Measurements from ENCODE around the gene ITPKB. TPM values are rescaled to one million over a fixed set of nuclear protein-coding genes. Genes with fewer than 3 reads are reported as not detected.

Gene ITPKB
- total and polyA plus RNA-seq, 2 experiments from 2014 or later: 0.31 to 5.2 TPM

GRCh38 chr1:226686440-226687425 lies 52.3 kb downstream of the ITPKB start (continued):
- TF ChIP-seq NANOG (IDR thresholded peaks at IDR 0.05; ENCODE audit: borderline replicate concordance): no peak
- TF ChIP-seq, protein P1, sequence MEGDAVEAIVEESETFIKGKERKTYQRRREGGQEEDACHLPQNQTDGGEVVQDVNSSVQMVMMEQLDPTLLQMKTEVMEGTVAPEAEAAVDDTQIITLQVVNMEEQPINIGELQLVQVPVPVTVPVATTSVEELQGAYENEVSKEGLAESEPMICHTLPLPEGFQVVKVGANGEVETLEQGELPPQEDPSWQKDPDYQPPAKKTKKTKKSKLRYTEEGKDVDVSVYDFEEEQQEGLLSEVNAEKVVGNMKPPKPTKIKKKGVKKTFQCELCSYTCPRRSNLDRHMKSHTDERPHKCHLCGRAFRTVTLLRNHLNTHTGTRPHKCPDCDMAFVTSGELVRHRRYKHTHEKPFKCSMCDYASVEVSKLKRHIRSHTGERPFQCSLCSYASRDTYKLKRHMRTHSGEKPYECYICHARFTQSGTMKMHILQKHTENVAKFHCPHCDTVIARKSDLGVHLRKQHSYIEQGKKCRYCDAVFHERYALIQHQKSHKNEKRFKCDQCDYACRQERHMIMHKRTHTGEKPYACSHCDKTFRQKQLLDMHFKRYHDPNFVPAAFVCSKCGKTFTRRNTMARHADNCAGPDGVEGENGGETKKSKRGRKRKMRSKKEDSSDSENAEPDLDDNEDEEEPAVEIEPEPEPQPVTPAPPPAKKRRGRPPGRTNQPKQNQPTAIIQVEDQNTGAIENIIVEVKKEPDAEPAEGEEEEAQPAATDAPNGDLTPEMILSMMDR (conservative IDR thresholded peaks at IDR 0.05; ENCODE audit: low read depth in 2 of 2): no peak
- TF ChIP-seq EZH2 (IDR thresholded peaks at IDR 0.05; ENCODE audit: low read depth, unreplicated experiment): no peak
- TF ChIP-seq ZNF114 (CRISPR knock-in tag; IDR thresholded peaks at IDR 0.05): no peak
- TF ChIP-seq ZNF331 (CRISPR knock-in tag; IDR thresholded peaks at IDR 0.05; ENCODE audit: low read depth): no peak
- no peak for TF ChIP-seq JUNB (IDR thresholded peaks at IDR 0.05; ENCODE audit: unreplicated experiment)
- TF ChIP-seq CREB1 (CRISPR knock-in tag; IDR thresholded peaks at IDR 0.05; ENCODE audit: low read depth): no peak
- TF ChIP-seq STAT1 (IDR thresholded peaks at IDR 0.05; ENCODE audit: unreplicated experiment): no peak
- TF ChIP-seq, protein P2, sequence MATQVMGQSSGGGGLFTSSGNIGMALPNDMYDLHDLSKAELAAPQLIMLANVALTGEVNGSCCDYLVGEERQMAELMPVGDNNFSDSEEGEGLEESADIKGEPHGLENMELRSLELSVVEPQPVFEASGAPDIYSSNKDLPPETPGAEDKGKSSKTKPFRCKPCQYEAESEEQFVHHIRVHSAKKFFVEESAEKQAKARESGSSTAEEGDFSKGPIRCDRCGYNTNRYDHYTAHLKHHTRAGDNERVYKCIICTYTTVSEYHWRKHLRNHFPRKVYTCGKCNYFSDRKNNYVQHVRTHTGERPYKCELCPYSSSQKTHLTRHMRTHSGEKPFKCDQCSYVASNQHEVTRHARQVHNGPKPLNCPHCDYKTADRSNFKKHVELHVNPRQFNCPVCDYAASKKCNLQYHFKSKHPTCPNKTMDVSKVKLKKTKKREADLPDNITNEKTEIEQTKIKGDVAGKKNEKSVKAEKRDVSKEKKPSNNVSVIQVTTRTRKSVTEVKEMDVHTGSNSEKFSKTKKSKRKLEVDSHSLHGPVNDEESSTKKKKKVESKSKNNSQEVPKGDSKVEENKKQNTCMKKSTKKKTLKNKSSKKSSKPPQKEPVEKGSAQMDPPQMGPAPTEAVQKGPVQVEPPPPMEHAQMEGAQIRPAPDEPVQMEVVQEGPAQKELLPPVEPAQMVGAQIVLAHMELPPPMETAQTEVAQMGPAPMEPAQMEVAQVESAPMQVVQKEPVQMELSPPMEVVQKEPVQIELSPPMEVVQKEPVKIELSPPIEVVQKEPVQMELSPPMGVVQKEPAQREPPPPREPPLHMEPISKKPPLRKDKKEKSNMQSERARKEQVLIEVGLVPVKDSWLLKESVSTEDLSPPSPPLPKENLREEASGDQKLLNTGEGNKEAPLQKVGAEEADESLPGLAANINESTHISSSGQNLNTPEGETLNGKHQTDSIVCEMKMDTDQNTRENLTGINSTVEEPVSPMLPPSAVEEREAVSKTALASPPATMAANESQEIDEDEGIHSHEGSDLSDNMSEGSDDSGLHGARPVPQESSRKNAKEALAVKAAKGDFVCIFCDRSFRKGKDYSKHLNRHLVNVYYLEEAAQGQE (IDR thresholded peaks at IDR 0.05; ENCODE audit: unreplicated experiment): no peak

DNA sequence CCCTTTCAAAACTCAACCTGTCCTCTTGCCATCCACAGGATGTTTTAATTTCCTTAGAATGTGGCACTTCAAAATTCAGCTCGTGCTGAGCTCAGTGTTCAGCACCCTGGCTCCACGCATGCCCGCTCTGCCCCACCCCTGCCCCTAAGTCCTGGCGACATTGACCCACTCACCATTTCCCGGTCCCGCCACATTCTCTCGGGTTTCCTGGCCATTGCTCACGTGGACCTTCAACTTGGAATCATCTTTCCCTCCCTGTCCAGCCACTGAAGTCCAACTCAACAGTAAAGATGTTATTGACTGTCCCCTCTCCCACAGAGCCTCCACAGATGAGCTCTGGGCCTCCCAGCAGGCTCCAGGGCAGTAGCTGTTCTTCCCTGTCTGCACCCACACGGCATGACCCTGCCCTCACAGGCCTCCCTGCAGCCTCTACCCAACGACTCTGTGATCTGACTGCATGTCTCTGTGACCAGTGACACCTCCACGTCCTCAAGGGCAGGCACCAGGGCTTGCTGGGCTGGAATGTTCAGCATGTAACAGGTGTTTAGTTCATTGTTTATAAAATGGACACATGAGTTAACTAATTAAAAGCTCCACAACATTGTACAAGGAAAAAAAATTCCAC lies 53.8 kb downstream of the ITPKB start:
- no peaks in the 10 kb centered on the region for H3F3A ChIP-seq (replicated peaks; ENCODE audit: low read depth)
- H3K9me2 ChIP-seq (ENCODE audit: insufficient read depth): no peaks in the 10 kb centered on the region
- peaks cover 19% of the 10 kb centered on the region for H3K27me3 ChIP-seq (ENCODE audit: insufficient read depth)
- ATAC-seq (no peak), DNase-seq (ENCODE audit: low spot score) (no peak)
- H4K20me1 ChIP-seq (replicated peaks; ENCODE audit: insufficient read depth): no peaks in the 10 kb centered on the region; the same call in 1 of the 2 replicates
- no peaks in the 10 kb centered on the region for H3K36me3 Mint-ChIP-seq (ENCODE audit: low read depth)
- no peak overlapping the region for H3K27ac ChIP-seq (ENCODE audit: low read depth)
- H3K4me3 Mint-ChIP-seq: no peak overlapping the region
- TF ChIP-seq ZNF331 (CRISPR knock-in tag; IDR thresholded peaks at IDR 0.05; ENCODE audit: low read depth): no peak
- peaks cover 15% of the 10 kb centered on the region for H3K4me1 ChIP-seq (ENCODE audit: insufficient read depth)
- H3K36me3 ChIP-seq (ENCODE audit: insufficient read depth): no peaks in the 10 kb centered on the region
- no peaks in the 10 kb centered on the region for H3K79me2 ChIP-seq (replicated peaks; ENCODE audit: insufficient read depth)
- H3K4me2 ChIP-seq: no peak overlapping the region
- H3K27me3 Mint-ChIP-seq (ENCODE audit: insufficient read depth, low read depth, poor library complexity): peaks cover 9% of the 10 kb centered on the region
- H3K4me1 Mint-ChIP-seq: peaks cover 44% of the 10 kb centered on the region
- no peaks in the 10 kb centered on the region for H3K9me3 Mint-ChIP-seq
- H3K27ac Mint-ChIP-seq: no peak overlapping the region
- no peak overlapping the region for H2AFZ ChIP-seq
- no peak overlapping the region for H3K4me3 ChIP-seq

Measured in GM23338 (cell line).